SK-N-SH treated with all-trans-retinoic acid at 6 μM for 48 hours (cell line): ENCODE data around the gene LPXN.

Source experiments
- ESRRG ChIP-seq: fragments of 250-450 bp; sonication (Bioruptor Pico); IDR thresholded peaks from 2 replicates; pipeline ENCODE4 v1.6.1; 2021; ENCODE audit warnings: mild to moderate bottlenecking
- GLIS3 ChIP-seq: fragments of 250-450 bp; sonication (Bioruptor Pico); IDR thresholded peaks from 2 replicates; pipeline ENCODE4 v1.5.0; 2020; ENCODE audit warnings: mild to moderate bottlenecking, moderate library complexity
- ISL1 ChIP-seq: fragments of 250-450 bp; sonication (Bioruptor Pico); IDR thresholded peaks from 2 replicates; pipeline ENCODE4 v2.1.2; 2022; ENCODE audit warnings: mild to moderate bottlenecking, moderate library complexity
- RARB ChIP-seq: fragments of 250-450 bp; sonication (Bioruptor Pico); IDR thresholded peaks from 2 replicates; pipeline ENCODE4 v1.8.0; 2021; ENCODE audit warnings: mild to moderate bottlenecking, moderate library complexity
- SNAI2 ChIP-seq: fragments of 250-450 bp; sonication (Bioruptor Pico); IDR thresholded peaks from 2 replicates; pipeline ENCODE4 v1.5.0; 2020; ENCODE audit warnings: mild to moderate bottlenecking, moderate library complexity
- TOX ChIP-seq: fragments of 250-450 bp; sonication (Bioruptor Pico); IDR thresholded peaks from 2 replicates; pipeline ENCODE4 v1.8.0; 2021; ENCODE audit warnings: mild to moderate bottlenecking, moderate library complexity, borderline replicate concordance
- ZC3H10 ChIP-seq: fragments of 250-450 bp; sonication (Bioruptor Pico); IDR thresholded peaks from 2 replicates; pipeline ENCODE4 v1.5.1; 2021; ENCODE audit warnings: mild to moderate bottlenecking, moderate library complexity
- ZFP3 ChIP-seq: fragments of 250-450 bp; sonication (Bioruptor Pico); IDR thresholded peaks from 2 replicates; pipeline ENCODE4 v1.5.0; 2020; ENCODE audit warnings: mild to moderate bottlenecking, moderate library complexity
- ZFP30 ChIP-seq: fragments of 450-650 bp; formaldehyde crosslinking; IDR thresholded peaks from 2 replicates; pipeline ENCODE4 v1.5.0; 2022; ENCODE audit warnings: mild to moderate bottlenecking, moderate library complexity
- ZNF70 ChIP-seq: fragments of 450-650 bp; formaldehyde crosslinking; IDR thresholded peaks from 2 replicates; pipeline ENCODE4 v1.5.0; 2020; ENCODE audit warnings: mild to moderate bottlenecking, moderate library complexity
- TF ChIP-seq, protein P1 (sequence below): fragments of 250-450 bp; sonication (Bioruptor Pico); IDR thresholded peaks from 2 replicates; pipeline ENCODE4 v1.8.0; 2020; ENCODE audit warnings: mild to moderate bottlenecking, moderate library complexity, borderline replicate concordance
- TF ChIP-seq, protein P2 (sequence below): fragments of 250-450 bp; sonication (Bioruptor Pico); IDR thresholded peaks from 2 replicates; pipeline ENCODE4 v1.5.1; 2020; ENCODE audit warnings: low read depth, mild to moderate bottlenecking, moderate library complexity

DNA sequence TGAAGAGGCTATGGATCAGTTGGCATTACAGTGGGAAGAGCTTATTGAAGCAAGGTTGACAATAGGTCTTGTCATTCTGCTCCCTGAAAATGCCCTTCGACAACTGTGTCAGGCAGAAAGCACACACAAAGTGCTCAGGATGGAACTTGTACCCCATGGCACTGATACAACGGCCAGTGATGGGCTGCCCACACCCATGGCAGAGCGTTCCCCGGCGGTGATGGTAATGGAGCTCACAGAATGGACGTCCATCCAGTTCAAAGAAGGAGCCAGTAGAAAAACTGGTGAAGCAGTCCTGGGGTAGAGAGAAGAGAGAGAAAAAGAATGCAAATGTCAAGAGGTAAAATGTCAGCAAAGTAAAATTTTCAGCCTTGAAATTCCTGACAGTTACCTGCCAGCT, 48.2 kb downstream of the LPXN start:
- TF ChIP-seq, protein P1, sequence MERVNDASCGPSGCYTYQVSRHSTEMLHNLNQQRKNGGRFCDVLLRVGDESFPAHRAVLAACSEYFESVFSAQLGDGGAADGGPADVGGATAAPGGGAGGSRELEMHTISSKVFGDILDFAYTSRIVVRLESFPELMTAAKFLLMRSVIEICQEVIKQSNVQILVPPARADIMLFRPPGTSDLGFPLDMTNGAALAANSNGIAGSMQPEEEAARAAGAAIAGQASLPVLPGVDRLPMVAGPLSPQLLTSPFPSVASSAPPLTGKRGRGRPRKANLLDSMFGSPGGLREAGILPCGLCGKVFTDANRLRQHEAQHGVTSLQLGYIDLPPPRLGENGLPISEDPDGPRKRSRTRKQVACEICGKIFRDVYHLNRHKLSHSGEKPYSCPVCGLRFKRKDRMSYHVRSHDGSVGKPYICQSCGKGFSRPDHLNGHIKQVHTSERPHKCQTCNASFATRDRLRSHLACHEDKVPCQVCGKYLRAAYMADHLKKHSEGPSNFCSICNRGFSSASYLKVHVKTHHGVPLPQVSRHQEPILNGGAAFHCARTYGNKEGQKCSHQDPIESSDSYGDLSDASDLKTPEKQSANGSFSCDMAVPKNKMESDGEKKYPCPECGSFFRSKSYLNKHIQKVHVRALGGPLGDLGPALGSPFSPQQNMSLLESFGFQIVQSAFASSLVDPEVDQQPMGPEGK (CRISPR knock-in tag): no peak
- no peak for TF ChIP-seq SNAI2 (CRISPR knock-in tag)
- no peak for TF ChIP-seq ESRRG
- no peak for TF ChIP-seq ZC3H10 (CRISPR knock-in tag)
- TF ChIP-seq, protein P2, sequence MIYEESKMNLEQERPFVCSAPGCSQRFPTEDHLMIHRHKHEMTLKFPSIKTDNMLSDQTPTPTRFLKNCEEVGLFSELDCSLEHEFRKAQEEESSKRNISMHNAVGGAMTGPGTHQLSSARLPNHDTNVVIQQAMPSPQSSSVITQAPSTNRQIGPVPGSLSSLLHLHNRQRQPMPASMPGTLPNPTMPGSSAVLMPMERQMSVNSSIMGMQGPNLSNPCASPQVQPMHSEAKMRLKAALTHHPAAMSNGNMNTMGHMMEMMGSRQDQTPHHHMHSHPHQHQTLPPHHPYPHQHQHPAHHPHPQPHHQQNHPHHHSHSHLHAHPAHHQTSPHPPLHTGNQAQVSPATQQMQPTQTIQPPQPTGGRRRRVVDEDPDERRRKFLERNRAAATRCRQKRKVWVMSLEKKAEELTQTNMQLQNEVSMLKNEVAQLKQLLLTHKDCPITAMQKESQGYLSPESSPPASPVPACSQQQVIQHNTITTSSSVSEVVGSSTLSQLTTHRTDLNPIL (CRISPR knock-in tag): no peak
- no peak for TF ChIP-seq ZFP3 (CRISPR knock-in tag)
- TF ChIP-seq ZNF70: no peak
- TF ChIP-seq GLIS3 (CRISPR knock-in tag): no peak
- TF ChIP-seq ZFP30: no peak
- no peak for TF ChIP-seq TOX (CRISPR knock-in tag)
- no peak for TF ChIP-seq RARB (CRISPR knock-in tag)
- TF ChIP-seq ISL1: no peak
